IMR-90 (cell line): ENCODE data around the gene MR1. TPM values are rescaled to one million over a fixed set of nuclear protein-coding genes. Genes with fewer than 3 reads are reported as not detected.

Experiments used
- ATAC-seq: fragments of 200-7000 bp; cut with Tn5 transposase; 2 replicates; pipeline ENCODE4 v1.9.1; 2020; ENCODE audit warnings: low read depth, mild to moderate bottlenecking, moderate library complexity
- BruUV-seq: library from RNA; stranded (reverse); fragments of 400-500 nt; replicated peaks from 2 replicates; lab custom pipeline; 2021; lab: Mats Ljungman, UMichigan
- CTCF ChIA-PET: fragments of 300-600 bp; formaldehyde crosslinking; extraction: SDS; loops from one replicate; lab custom pipeline; 2021; ENCODE audit warnings: antibody characterized with exemption; lab: Yijun Ruan, JAX
- POLR2A ChIA-PET: fragments of 300-600 bp; sonication (Branson Sonifier 250); formaldehyde crosslinking; loops from one replicate; lab custom pipeline; 2022; ENCODE audit warnings: antibody characterized with exemption; ENCODE audit not compliant: unreplicated experiment; lab: Charles Lee
- DNase-seq: peaks from one replicate; pipeline ENCODE4 v3.0.0; 2013
- H2AFZ ChIP-seq: replicated peaks from 2 replicates; pipeline ENCODE3; 2013; ENCODE audit warnings: low read length, mild to moderate bottlenecking; ENCODE audit not compliant: poor library complexity
- H2AK5ac ChIP-seq: 2 replicates; pipeline ENCODE4 v1.6.1; 2013; ENCODE audit warnings: low read depth, low read length, inconsistent platforms
- H2AK9ac ChIP-seq: replicated peaks from 2 replicates; pipeline ENCODE3; 2013; ENCODE audit warnings: mild to moderate bottlenecking, low read depth, low read length, moderate library complexity; ENCODE audit not compliant: poor library complexity
- H2BK120ac ChIP-seq: 2 replicates; pipeline ENCODE4 v1.6.1; 2013; ENCODE audit warnings: low read depth, low read length, inconsistent platforms
- H2BK15ac ChIP-seq: 3 replicates; pipeline ENCODE4 v1.6.1; 2013; ENCODE audit warnings: low read depth, low read length, inconsistent platforms
- H2BK20ac ChIP-seq: 2 replicates; pipeline ENCODE4 v1.6.1; 2013; ENCODE audit warnings: low read depth, mild to moderate bottlenecking, inconsistent platforms, low read length, moderate library complexity
- H2BK5ac ChIP-seq: 2 replicates; pipeline ENCODE4 v1.6.1; 2013; ENCODE audit warnings: mild to moderate bottlenecking, low read depth, low read length, inconsistent platforms; ENCODE audit not compliant: poor library complexity, severe bottlenecking
- H3K14ac ChIP-seq: replicated peaks from 2 replicates; pipeline ENCODE4 v1.6.1; 2013; ENCODE audit warnings: low read depth, low read length, inconsistent platforms
- H3K18ac ChIP-seq: 2 replicates; pipeline ENCODE4 v1.6.1; 2013; ENCODE audit warnings: low read depth, low read length, control low read depth
- H3K23ac ChIP-seq: 2 replicates; pipeline ENCODE4 v1.6.1; 2013; ENCODE audit warnings: low read depth, low read length, inconsistent platforms
- H3K27ac ChIP-seq: 2 replicates; pipeline ENCODE4 v1.5.1; 2013; ENCODE audit warnings: mild to moderate bottlenecking, control low read depth, low read length; ENCODE audit not compliant: insufficient read depth
- H3K27me3 ChIP-seq: 2 replicates; pipeline ENCODE4 v1.6.1; 2013; ENCODE audit warnings: low read length; ENCODE audit not compliant: control insufficient read depth, insufficient read depth
- H3K36me3 ChIP-seq: 2 replicates; pipeline ENCODE4 v1.6.1; 2013; ENCODE audit warnings: low read length, mixed read lengths; ENCODE audit not compliant: control insufficient read depth, insufficient read depth
- H3K4ac ChIP-seq: 2 replicates; pipeline ENCODE4 v1.6.1; 2013; ENCODE audit warnings: low read depth, low read length, inconsistent platforms
- H3K4me1 ChIP-seq: 2 replicates; pipeline ENCODE4 v1.6.1; 2013; ENCODE audit warnings: low read length, mixed read lengths; ENCODE audit not compliant: control insufficient read depth, insufficient read depth
- H3K4me2 ChIP-seq: 2 replicates; pipeline ENCODE4 v1.6.1; 2013; ENCODE audit warnings: low read depth, mild to moderate bottlenecking, control low read depth, low read length, moderate library complexity
- H3K4me3 ChIP-seq: 2 replicates; pipeline ENCODE4 v1.5.1; 2013; ENCODE audit warnings: low read depth, mild to moderate bottlenecking, control low read depth, low read length, moderate library complexity; ENCODE audit not compliant: insufficient read depth
- H3K56ac ChIP-seq: 2 replicates; pipeline ENCODE4 v1.6.1; 2013; ENCODE audit warnings: low read length, inconsistent platforms; ENCODE audit not compliant: insufficient read depth; ENCODE audit errors: extremely low read depth
- H3K79me1 ChIP-seq, 2 experiments: 2 replicates each; pipeline ENCODE4 v1.6.1; 2013; ENCODE audit warnings: low read length in 2 of 2, inconsistent platforms in 1 of 2, low read depth in 1 of 2
- H3K9ac ChIP-seq: 2 replicates; pipeline ENCODE4 v1.6.1; 2013; ENCODE audit warnings: low read depth, low read length, control low read depth
- H3K9me1 ChIP-seq: 2 replicates; pipeline ENCODE4 v1.6.1; 2013; ENCODE audit warnings: low read length, inconsistent platforms; ENCODE audit not compliant: insufficient read depth
- H3K9me3 ChIP-seq: 2 replicates; pipeline ENCODE4 v1.6.1; 2013; ENCODE audit warnings: low read length; ENCODE audit not compliant: control insufficient read depth, insufficient read depth
- H4K20me1 ChIP-seq: 2 replicates; pipeline ENCODE4 v1.6.1; 2013; ENCODE audit warnings: low read length, inconsistent platforms; ENCODE audit not compliant: insufficient read depth
- H4K5ac ChIP-seq: 2 replicates; pipeline ENCODE4 v1.6.1; 2013; ENCODE audit warnings: mild to moderate bottlenecking, low read depth, low read length, control low read depth
- H4K8ac ChIP-seq, 2 experiments: 2 replicates each; pipeline ENCODE4 v1.6.1; 2013; ENCODE audit warnings: low read depth in 2 of 2, low read length in 2 of 2, control low read depth in 1 of 2, inconsistent platforms in 1 of 2
- H4K91ac ChIP-seq: 2 replicates; pipeline ENCODE4 v1.6.1; 2013; ENCODE audit warnings: low read depth, low read length, inconsistent platforms; ENCODE audit not compliant: insufficient read depth
- BHLHE40 ChIP-seq: fragments of 150-350 bp; IDR thresholded peaks from 2 replicates; pipeline ENCODE4 v1.6.1; 2016; ENCODE audit warnings: mild to moderate bottlenecking, low read depth, low read length
- CEBPB ChIP-seq: IDR thresholded peaks from 2 replicates; pipeline ENCODE4 v1.6.1; 2012; ENCODE audit warnings: low read depth, low read length, improper control_type of control experiment
- CHD1 ChIP-seq: IDR thresholded peaks from 2 replicates; pipeline ENCODE4 v1.6.1; 2012; ENCODE audit warnings: low read depth, low read length, improper control_type of control experiment
- ELK1 ChIP-seq: fragments of 150-350 bp; IDR thresholded peaks from 2 replicates; pipeline ENCODE4 v1.6.1; 2016; ENCODE audit warnings: low read depth, mild to moderate bottlenecking, low read length, moderate library complexity, borderline replicate concordance
- FOS ChIP-seq: fragments of 150-350 bp; IDR thresholded peaks from 2 replicates; pipeline ENCODE4 v1.6.1; 2016; ENCODE audit warnings: low read depth, low read length
- MAFK ChIP-seq: IDR thresholded peaks from 2 replicates; pipeline ENCODE4 v1.6.1; 2012; ENCODE audit warnings: low read depth, low read length, improper control_type of control experiment
- MAZ ChIP-seq: IDR thresholded peaks from 2 replicates; pipeline ENCODE4 v1.6.1; 2012; ENCODE audit warnings: low read depth, mild to moderate bottlenecking, low read length, improper control_type of control experiment, moderate library complexity, borderline replicate concordance
- MXI1 ChIP-seq: IDR thresholded peaks from 2 replicates; pipeline ENCODE4 v1.6.1; 2012; ENCODE audit warnings: low read depth, mild to moderate bottlenecking, low read length, moderate library complexity, borderline replicate concordance
- NFE2L2 ChIP-seq: fragments of 150-350 bp; IDR thresholded peaks from 2 replicates; pipeline ENCODE4 v1.6.1; 2016; ENCODE audit warnings: low read depth, mild to moderate bottlenecking, low read length
- POLR2A ChIP-seq: IDR thresholded peaks from 2 replicates; pipeline ENCODE4 v1.6.1; 2012; ENCODE audit warnings: mild to moderate bottlenecking, low read depth, low read length
- RAD21 ChIP-seq: IDR thresholded peaks from 2 replicates; pipeline ENCODE4 v1.6.1; 2012; ENCODE audit warnings: low read length, improper control_type of control experiment
- RCOR1 ChIP-seq: IDR thresholded peaks from 2 replicates; pipeline ENCODE4 v1.6.1; 2012; ENCODE audit warnings: mild to moderate bottlenecking, low read length, improper control_type of control experiment; ENCODE audit not compliant: insufficient replicate concordance
- RFX5 ChIP-seq: IDR thresholded peaks from 2 replicates; pipeline ENCODE4 v1.8.0; 2012; ENCODE audit warnings: low read depth, mild to moderate bottlenecking, low read length, moderate library complexity
- SMC3 ChIP-seq: fragments of 150-350 bp; IDR thresholded peaks from 2 replicates; pipeline ENCODE4 v1.6.1; 2016; ENCODE audit warnings: low read depth, mild to moderate bottlenecking, antibody characterized with exemption, low read length, moderate library complexity
- USF2 ChIP-seq: fragments of 150-350 bp; IDR thresholded peaks from 2 replicates; pipeline ENCODE4 v1.6.1; 2017; ENCODE audit warnings: mild to moderate bottlenecking, antibody characterized with exemption, low read length, low read depth
- WGBS, 2 experiments: methylation state at CpG; one replicate each; pipeline versions ENCODE4 v1.1.5 to v1.1.7; 2013; ENCODE audit warnings: missing lambda C conversion rate in 2 of 2; ENCODE audit not compliant: insufficient read length in 1 of 2; ENCODE audit errors: extremely low coverage in 2 of 2; 5-methylcytosine and 5-hydroxymethylcytosine counted together
- dilution Hi-C: fragments of 300-500 bp; cut with HindIII; formaldehyde crosslinking; loops from one replicate; pipeline ENCODE4 v1.14.3; 2018; ENCODE audit warnings: low sequenced_read_pairs; ENCODE audit not compliant: unreplicated experiment
- in situ Hi-C: fragments of 300-500 bp; cut with MboI; formaldehyde crosslinking; loops from 3 replicates; pipeline ENCODE4 v1.14.3; 2019; ENCODE audit warnings: low sequenced_read_pairs, inconsistent platforms, mixed read lengths
- intact Hi-C: fragments of 100-400 bp; cut with micrococcal nuclease; formaldehyde crosslinking; loops from 2 replicates; pipeline ENCODE4 v1.10.0; 2022
- polyA plus RNA-seq, 3 experiments: library from polyadenylated mRNA; depleted of rRNA; stranded (reverse); fragments of >200 nt; gene quantifications; 2 replicates each; pipeline ENCODE4 v1.2.3, GENCODE V29; 2012; ENCODE audit warnings: low replicate concordance in 1 of 3
- total RNA-seq: library from RNA; depleted of rRNA; stranded (reverse); fragments of >200 nt; gene quantifications from 2 replicates; pipeline ENCODE4 v1.2.3, GENCODE V29; 2012
- TF ChIP-seq, protein P1 (sequence below): conservative IDR thresholded peaks from 2 replicates; pipeline ENCODE4 v1.5.1; 2012; ENCODE audit warnings: mild to moderate bottlenecking, low read depth, low read length, improper control_type of control experiment

MR1 gene
- total and polyA plus RNA-seq, 2 of the 4 experiments (the other 2 are of a cell fraction), result 6.0 to 6.1 TPM

DNA sequence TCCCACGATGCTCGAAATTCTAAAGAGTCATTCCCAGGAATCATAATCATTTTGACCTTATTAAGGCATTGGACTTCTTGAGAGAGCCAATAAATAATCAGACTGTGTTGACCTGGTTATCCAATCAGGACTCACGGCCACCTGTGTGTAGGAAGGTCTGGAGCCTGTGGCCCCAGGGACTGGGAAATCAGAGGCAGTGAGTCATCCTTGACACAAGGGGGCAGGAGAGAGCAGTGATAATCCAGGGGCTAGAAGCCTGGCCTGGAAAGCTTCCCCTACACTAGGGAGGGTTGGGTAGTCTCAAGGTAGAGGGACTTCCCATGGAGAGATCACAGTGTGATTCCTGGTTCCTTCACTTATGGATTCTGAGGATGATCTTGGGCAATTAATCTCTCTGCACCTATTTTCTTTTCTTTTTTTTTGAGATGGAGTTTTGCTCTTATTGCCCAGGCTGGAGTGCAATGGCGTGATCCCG, 4.7 kb downstream of the MR1 start:
- Histone ChIP-seq H3K9me3 (no peaks in the 10 kb centered on the region), H3K4me2 (no peak overlapping the region), H3K9ac (no peak overlapping the region), H3K4ac (peak overlapping the region; percentile 80; the same call in 1 of the 2 replicates), H2BK5ac (no peak overlapping the region), H4K91ac (no peak overlapping the region), H4K8ac (no peak overlapping the region), H4K5ac (no peak overlapping the region), H4K20me1 (no peaks in the 10 kb centered on the region), H3K4me3 (no peak overlapping the region), H3K27me3 (no peaks in the 10 kb centered on the region), H2AK5ac (no peak overlapping the region), H3K36me3 (0 out of 2 replicates have a peak, but pooled peaks cover 1% of the 10 kb centered on the region), H3K14ac (no peak overlapping the region), H2BK15ac (no peak overlapping the region), H3K79me1 (peaks cover 0 to 7% of the 10 kb centered on the region in 2 experiments; a peak in 1 of 4 replicates), H2BK20ac (no peak overlapping the region), H3K4me1 (peaks cover 10% of the 10 kb centered on the region), H3K27ac (no peak overlapping the region), H3K18ac (no peak overlapping the region), H3K56ac (no peak overlapping the region), H2AK9ac (no peak overlapping the region), H3K9me1 (peaks cover 9% of the 10 kb centered on the region; the same call in 1 of the 2 replicates), H3K23ac (no peak overlapping the region), H2AFZ (no peak overlapping the region), H2BK120ac (no peak overlapping the region)
- CTCF ChIA-PET, result interaction anchor here (0.5 to 4.0 kb wide), 6 partner anchors 15 to 464 kb away, joined by 3 to 24 read pairs (median 4); no protein-coding TSS in a partner anchor
- no peak for TF ChIP-seq POLR2A
- TF ChIP-seq RAD21, result peak; percentile 91
- no peak for TF ChIP-seq MAFK
- no peak for TF ChIP-seq CEBPB
- TF ChIP-seq NFE2L2, result no peak
- no peak for TF ChIP-seq RFX5
- no peak for TF ChIP-seq MXI1
- no peak for TF ChIP-seq FOS
- no peak for TF ChIP-seq BHLHE40
- TF ChIP-seq USF2, result no peak
- no peak for TF ChIP-seq ELK1
- no peak for TF ChIP-seq MAZ
- no peak for TF ChIP-seq CHD1
- TF ChIP-seq SMC3, result peak; percentile 90
- no peak for TF ChIP-seq RCOR1
- TF ChIP-seq, protein P1, sequence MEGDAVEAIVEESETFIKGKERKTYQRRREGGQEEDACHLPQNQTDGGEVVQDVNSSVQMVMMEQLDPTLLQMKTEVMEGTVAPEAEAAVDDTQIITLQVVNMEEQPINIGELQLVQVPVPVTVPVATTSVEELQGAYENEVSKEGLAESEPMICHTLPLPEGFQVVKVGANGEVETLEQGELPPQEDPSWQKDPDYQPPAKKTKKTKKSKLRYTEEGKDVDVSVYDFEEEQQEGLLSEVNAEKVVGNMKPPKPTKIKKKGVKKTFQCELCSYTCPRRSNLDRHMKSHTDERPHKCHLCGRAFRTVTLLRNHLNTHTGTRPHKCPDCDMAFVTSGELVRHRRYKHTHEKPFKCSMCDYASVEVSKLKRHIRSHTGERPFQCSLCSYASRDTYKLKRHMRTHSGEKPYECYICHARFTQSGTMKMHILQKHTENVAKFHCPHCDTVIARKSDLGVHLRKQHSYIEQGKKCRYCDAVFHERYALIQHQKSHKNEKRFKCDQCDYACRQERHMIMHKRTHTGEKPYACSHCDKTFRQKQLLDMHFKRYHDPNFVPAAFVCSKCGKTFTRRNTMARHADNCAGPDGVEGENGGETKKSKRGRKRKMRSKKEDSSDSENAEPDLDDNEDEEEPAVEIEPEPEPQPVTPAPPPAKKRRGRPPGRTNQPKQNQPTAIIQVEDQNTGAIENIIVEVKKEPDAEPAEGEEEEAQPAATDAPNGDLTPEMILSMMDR, result peak; percentile 78
- BruUV-seq, result no TSS peak
- DNase-seq (peak; percentile 68), ATAC-seq (peak; percentile 70)
- intact Hi-C loops (loop anchor here (1.0 to 2.0 kb wide), 3 partner anchors 52 to 128 kb away; no protein-coding TSS in a partner anchor), in situ Hi-C loops (loop anchor here (5.0 kb wide), 1 partner anchor 104 kb away; no protein-coding TSS in a partner anchor), dilution Hi-C loops (no loop called here)
- POLR2A ChIA-PET, result no interaction called here
- no CpG with 5 or more reads among the region's 5 CpGs for WGBS, 2 experiments
